ENCODE results near the gene ZNF784.
"Not testable (repeated sequence)": the region's sequence is repeated elsewhere in the genome, so short reads cannot be mapped to it uniquely, and the experiment has no call there.

Gene ZNF784

GRCh38 chr19:55580628-55581144, 43.7 kb downstream of the ZNF784 start, which contains the start of gene ZNF579:
TSS of gene ZNF579 (minus strand) at chr19:55580848. CDS start at chr19:55579639, 1,209 bp downstream.
- peak; percentile 73 for DNase-seq

DNA sequence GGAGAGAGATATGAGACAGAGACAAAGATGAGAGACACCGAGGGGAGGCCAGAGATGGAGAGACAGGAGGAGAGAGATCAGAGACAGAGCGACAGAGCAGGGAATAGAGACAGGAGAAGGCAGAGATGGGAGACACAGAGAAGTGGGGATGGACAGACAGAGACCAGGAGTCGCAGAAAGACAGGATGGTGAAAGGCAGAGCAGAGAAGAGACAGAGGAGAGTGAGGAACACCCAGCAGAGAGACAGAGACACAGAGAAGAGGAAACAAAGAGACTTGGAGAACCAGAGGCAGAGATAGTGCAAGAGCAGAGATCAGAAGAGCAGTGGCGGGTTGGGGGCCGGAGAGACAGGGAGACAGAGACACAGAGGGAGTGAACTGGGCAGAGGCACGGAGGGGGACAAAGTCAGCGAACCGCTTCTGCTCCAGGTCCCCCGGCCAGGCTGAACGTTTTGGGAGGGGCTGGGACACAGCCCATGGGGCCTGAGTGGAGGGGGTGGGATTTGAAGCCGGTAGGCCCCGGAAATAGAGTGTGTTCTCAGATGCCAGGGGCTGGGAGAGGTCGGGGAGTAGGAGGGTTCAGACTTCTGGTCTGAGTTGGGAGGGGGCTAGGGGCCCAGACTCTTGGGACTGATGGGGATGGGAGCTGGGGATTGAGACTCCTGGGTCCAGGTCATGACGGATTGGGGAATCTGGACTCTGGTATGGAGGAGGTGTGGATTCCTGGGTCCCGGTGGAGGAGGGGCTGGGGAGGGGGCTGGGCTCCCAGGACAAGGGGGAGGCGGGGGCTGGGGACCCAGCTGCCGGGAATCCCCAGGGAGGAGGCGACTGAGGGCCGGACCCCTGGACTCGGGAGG, 44.4 kb downstream of the ZNF784 start:
- DNase-seq: no peak

DNA sequence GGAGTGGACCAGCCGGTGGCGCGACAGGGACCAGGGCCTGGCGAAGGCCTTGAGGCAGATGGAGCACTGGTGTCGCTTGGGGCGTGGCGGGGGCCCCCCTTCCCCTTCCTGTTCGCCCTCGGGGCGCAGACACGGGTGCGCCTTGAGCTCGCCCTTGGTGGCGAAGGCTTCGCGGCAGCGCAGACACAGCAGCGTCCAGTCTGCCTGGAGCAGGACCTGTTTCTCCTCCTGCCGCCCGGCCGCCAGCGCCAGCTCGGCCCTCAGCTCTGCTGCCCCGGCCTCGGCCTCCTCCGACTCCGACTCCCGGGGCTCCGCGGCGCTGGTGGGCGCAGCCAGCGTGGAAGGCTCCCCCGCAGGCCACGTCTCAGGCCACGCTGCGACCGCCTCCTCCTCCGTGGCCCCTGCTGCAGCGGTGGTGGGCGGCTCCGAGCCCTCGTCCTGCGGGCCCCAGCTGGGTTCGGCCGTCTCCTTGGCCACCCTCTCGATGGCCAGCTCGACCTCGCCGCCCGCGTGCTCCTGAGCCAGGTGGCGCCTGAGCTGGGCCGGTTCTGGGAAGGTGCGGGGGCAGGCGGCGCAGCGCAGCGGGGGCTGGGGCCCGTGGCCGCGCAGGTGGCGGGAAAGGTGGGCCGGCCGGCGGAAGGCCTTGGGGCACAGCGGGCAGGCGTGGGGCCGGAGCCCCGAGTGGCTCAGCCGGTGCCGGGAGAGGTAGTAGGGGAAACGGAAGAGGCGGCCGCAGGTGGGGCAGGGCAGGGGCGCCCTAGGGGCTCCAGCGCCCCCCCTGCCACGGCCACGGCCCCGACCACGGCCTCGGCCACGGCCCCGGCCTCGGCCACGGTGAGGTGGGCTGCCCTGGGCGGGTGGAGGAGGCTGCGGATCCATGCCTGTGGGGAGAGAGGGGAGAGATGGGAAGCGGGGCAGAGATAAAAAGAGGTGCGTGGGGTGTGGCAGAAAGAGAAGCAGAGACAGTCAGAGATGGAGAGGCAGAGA, 45.3 kb downstream of the ZNF784 start:
- DNase-seq: no peak

DNA sequence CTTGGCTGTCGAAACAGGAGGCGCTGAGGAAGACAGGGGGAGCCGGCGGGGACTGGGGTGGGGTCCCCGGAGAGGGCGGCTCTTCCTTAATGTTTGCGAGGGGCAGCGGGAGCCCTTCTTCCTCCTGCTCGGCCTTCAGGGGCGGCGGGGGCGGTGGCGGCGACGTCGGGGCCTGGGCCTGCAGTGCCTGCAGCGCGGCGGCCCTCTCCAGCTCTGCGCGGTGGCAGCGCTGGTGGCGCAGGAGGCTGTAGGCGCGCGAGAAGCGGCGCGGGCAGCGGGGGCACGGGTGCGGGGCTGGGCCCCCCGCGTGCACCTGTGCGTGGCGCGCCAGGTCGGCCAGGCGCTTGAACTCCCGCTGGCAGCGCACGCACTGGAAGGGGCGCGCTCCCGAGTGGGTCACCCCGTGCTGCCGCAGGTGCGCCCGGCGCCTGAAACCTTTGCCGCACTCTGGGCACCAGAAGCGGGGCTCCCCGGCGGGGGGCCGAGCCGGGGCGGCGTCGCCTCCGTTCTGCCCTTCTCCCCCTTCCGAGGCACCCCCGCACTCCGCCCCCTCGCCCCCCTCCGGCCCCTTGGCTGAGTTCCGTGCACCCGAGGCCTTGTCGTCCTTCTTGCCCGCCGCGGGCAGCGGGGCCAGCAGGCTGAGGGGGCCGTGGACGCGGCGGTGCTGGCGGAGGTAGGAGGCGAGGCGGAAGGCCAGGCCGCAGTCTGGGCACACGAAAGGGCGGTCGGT, 46.2 kb downstream of the ZNF784 start:
- DNase-seq: no peak

DNA sequence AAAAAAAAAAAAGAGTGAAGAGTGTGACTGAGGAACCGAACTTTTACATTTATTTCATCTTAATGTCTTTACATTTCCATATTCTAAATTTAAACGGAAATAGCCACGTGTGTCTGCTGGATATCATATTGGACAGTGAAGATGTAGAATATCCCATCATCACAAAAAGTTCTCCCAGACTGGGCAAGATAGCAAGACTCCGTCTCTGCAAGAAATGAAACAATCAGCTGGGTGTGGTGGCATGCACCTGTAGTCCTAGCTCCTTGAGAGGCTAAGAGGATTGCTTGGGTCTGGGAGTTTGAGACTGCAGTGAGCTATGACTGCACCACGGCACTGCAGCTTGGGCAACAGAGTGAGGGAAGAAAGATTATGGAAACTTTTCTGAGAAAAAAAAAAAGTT, 47.6 kb downstream of the ZNF784 start:
- no peak for DNase-seq

DNA sequence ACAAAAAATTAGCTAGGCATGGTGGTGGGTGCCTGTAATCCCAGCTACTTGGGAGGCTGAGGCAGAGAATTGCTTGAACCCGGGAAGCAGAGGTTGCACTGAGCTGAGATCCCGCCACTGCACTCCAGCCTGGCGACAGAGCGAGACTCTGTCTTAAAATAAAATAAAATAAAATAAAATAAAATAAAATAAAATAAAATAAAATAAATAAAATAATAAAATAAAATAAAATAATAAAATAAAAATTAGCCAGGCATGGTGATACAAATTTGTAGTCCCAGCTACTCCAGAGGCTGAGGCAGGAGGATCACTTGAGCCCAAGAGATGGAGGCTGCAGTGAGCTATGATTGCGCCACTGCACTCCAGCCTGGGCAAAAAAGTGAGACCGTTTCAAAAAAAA, 50.4 kb downstream of the ZNF784 start:
- not testable (repeated sequence) for DNase-seq
